Measurements from ENCODE around the gene TC2N.
"Not testable (repeated sequence)": the region's sequence is repeated elsewhere in the genome, so short reads cannot be mapped to it uniquely, and the experiment has no call there.

TC2N gene

DNA sequence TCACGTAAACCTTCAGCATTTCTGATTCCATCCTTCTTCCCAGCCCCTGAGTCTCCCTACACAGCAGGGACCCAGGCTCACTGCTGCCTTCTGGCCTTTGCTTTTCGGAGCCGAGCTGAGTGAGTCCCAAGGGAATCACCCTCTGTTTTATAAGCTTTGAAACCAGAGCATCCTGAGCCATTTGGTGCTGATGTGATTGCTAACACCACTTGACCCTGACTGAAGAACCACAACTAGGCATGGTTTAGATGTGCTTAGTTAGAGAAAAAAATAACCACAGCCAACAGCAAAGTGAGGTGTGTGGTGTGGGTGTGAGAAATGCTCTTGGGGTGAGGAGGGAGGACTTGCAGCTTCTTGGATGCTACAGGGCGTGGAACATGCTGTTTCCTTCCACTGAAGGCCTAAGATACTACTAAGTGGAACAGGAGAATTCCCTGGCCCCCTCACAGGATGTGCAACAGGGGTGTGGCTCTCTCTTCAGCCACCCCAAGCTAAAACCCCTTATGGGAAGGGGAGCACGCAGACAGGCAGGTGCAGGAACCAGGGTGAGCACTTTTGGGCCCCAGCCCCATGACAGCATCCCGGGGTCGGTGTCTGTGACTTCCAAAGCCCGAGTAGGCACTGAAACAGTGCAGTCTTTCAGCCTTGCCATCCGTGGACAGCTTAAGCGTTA, at the start of gene TC2N:
Gene TC2N, minus strand, starts transcription at position 221 of the 673 bp plus-strand sequence. CDS start 53,767 bp downstream, outside the sequence.
- in situ Hi-C loops (cut with MboI; ENCODE audit: low sequenced_read_pairs), result no loop called here

DNA sequence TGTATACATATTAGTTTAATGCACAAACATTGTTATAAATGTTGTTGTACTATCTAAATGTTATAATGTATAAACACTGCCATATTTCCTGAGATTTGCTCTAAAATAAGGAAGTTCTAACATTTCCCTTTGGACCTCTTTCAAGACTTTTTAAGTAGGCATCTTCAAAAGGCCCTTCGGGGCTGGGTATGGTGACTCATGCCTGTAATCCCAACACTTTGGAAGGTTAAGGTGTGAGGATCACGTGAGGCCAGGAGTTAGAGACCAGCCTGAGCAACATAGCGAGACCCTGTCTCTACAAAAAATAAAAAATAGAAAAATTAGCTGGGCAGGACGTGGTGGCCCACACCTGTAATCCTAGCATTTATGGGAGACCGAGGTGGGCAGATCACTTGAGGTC, 44.7 kb upstream of the TC2N start:
- in situ Hi-C loops (cut with MboI; ENCODE audit: low sequenced_read_pairs), result no loop called here

DNA sequence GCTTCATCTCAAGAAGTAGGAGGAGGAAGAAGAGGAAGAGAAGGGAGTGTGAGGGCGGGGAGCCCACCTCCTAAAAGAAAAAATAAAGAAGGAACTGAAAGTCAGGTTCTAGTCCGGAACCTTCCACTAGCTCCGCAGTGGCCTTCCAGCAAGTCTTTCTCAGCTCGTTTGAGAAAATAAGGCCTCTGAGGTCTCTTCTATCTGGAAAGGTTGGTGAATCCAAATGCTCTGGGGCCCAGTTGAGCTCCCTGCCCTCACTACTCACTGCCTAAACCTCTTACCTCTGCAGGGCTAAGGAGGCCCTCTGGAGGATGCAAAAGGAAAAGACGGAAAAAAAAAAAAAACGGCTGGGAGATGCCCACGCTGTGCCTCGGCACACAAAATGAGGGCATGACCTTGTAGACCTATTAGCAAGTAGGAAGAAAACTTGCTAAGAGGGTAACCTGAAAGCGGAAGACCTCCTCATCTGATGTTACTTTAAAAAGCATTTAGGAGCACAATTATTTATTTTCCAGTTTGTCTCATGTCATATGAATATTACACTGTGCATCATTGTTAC, 44.2 kb upstream of the TC2N start:
- in situ Hi-C loops (cut with MboI; ENCODE audit: low sequenced_read_pairs), result no loop called here

- in situ Hi-C loops (cut with MboI; ENCODE audit: low sequenced_read_pairs), result no loop called here
Measured at GRCh38 chr14:91910196-91910595, 42.9 kb upstream of the TC2N start.

DNA sequence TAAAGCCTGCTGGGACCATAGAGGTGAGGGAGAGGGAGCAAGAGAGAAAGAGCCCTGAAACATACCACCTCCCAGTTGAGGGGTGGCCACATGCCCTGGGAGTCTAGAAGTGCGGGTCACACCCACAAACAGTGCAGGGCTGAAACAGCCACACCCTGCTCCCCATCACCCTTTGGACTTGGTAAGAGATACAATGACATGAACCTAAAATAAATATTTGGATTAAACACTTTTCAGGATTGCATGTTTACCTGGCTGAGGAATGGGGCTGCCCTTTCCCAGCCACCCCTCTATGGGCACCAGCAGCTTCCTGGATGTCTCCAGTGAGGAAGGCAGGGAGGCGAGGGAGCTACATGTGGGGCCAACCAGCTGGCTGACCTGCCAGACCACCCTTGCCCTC, 39.0 kb upstream of the TC2N start:
- in situ Hi-C loops (cut with MboI; ENCODE audit: low sequenced_read_pairs), result no loop called here

DNA sequence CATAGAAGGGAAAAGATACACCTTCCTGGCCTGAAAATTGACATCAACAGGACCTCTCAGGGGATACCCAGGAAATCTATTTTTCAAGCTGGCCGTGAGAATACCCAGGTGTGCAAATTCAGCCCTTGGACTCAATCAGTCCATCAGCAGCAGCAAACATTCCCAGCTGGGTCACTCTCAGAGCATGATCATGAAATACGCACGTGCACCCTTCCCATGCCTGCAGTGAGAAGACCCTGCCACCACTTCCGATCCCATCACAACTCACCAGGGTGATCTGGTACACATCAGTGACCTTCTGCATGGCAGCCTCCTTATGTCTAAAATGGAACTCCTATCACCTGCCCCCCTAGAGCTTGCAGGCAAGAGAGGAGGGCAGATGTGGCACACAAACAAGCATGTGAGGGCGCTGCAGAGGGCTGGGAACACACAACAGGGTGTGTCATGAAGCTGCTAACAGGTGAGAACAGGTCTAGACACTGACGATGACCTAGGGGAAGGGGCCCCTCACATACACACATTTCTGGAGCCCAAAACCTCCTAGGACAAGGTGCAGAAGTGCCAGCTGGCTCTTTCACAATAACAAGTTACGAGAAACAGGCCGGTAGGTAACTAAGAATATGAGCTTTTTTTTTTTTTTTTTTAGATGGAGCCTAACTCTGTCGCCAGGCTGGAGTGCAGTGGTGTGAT, 37.8 kb upstream of the TC2N start:
- in situ Hi-C loops (cut with MboI; ENCODE audit: low sequenced_read_pairs), result no loop called here

GRCh38 chr14:91904483-91904882, 37.1 kb upstream of the TC2N start:
- in situ Hi-C loops (cut with MboI; ENCODE audit: low sequenced_read_pairs), result no loop called here

GRCh38 chr14:91903070-91903469, 35.7 kb upstream of the TC2N start:
- in situ Hi-C loops (cut with MboI; ENCODE audit: low sequenced_read_pairs), result no loop called here

GRCh38 chr14:91902336-91902735, 35.0 kb upstream of the TC2N start:
- in situ Hi-C loops (cut with MboI; ENCODE audit: low sequenced_read_pairs), result no loop called here

- in situ Hi-C loops (cut with MboI; ENCODE audit: low sequenced_read_pairs), result no loop called here
Measured at GRCh38 chr14:91901449-91902226, 34.3 kb upstream of the TC2N start.

DNA sequence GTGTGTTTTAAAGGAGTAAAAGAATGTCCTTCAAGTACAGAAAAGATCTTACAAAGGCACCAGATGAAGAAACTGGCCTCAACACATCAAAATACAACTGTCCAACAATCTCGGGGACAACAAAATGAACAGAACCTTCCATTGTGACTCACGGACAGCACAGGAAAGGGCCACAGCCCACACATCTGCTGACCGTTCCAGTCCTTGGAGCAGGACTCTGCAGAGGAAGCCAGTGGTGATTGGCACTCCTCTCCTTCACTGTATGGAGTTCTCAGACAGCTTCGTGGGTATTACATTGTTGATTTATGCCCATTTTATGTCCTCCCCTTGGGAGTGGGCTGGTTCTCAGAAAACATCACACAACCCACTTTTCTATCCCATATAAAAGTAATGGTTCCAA, 32.5 kb upstream of the TC2N start:
- in situ Hi-C loops (cut with MboI; ENCODE audit: low sequenced_read_pairs), result no loop called here

- in situ Hi-C loops (cut with MboI; ENCODE audit: low sequenced_read_pairs), result no loop called here
Measured at GRCh38 chr14:91899213-91899612, 31.9 kb upstream of the TC2N start.

DNA sequence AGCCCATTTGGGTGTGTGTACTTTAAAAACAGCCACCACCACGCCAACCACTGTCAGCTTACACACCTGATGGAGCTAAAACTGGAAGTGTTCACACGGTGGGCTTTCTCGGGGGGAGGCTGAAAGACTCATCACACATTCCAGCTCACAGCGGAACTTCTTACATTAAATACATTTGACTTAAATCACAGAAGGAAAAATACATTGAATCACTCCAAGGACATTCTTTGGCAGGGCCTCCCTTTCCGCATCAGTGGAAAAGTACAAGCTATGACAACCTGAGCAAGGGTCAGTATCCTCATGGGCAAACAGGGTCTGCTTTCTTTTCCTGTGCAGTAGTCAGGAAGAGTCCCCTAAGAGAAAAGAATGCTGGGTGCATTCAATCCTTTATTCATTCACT, 31.0 kb upstream of the TC2N start:
- in situ Hi-C loops (cut with MboI; ENCODE audit: low sequenced_read_pairs), result no loop called here

- in situ Hi-C loops (cut with MboI; ENCODE audit: low sequenced_read_pairs), result not testable (repeated sequence)
Measured at GRCh38 chr14:91897716-91898115, 30.4 kb upstream of the TC2N start.

GRCh38 chr14:91897106-91897701, 29.9 kb upstream of the TC2N start:
- in situ Hi-C loops (cut with MboI; ENCODE audit: low sequenced_read_pairs), result no loop called here

GRCh38 chr14:91896419-91896818, 29.1 kb upstream of the TC2N start:
- in situ Hi-C loops (cut with MboI; ENCODE audit: low sequenced_read_pairs), result no loop called here

DNA sequence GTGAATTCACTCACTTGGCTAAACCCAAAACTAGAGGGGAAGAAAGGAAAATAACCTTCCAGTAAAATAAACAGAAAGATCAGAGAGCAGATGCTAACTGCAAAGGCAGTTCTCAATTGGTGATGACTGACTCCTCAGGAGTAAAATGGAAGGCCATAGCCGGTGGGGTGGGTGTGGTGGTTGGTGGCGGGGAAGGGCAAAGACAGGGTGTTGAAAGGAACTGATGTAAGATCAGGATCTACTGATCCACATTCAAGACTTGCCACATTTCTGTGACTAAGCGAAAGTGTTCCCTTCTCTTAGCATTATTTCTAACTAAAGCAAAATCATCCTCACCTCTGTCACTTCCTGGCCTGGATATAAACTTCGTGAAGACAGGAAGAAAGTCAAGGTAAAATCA, 26.3 kb upstream of the TC2N start:
- in situ Hi-C loops (cut with MboI; ENCODE audit: low sequenced_read_pairs), result no loop called here

DNA sequence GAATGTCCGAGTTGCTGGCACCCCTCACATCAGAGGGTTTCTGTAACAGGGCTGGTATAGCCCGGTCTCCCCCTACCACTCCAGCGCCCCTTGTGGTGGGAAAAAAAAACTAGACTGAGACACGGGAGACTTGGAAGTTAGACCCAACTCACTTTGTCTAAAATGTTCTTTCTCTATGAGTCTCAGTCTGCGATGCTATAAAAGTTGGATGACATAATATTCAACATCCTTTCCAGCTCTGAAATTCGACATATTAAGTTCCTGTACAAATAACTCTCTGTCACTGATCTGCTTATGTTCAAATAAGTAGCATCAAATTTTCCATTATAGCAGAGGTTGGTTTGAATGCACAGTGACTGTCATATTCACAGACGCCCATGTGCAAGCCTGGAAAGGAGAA, 25.7 kb upstream of the TC2N start:
- in situ Hi-C loops (cut with MboI; ENCODE audit: low sequenced_read_pairs), result no loop called here

- in situ Hi-C loops (cut with MboI; ENCODE audit: low sequenced_read_pairs), result no loop called here
Measured at GRCh38 chr14:91891721-91892220, 24.4 kb upstream of the TC2N start.

GRCh38 chr14:91891101-91891500, 23.8 kb upstream of the TC2N start:
- in situ Hi-C loops (cut with MboI; ENCODE audit: low sequenced_read_pairs), result no loop called here

DNA sequence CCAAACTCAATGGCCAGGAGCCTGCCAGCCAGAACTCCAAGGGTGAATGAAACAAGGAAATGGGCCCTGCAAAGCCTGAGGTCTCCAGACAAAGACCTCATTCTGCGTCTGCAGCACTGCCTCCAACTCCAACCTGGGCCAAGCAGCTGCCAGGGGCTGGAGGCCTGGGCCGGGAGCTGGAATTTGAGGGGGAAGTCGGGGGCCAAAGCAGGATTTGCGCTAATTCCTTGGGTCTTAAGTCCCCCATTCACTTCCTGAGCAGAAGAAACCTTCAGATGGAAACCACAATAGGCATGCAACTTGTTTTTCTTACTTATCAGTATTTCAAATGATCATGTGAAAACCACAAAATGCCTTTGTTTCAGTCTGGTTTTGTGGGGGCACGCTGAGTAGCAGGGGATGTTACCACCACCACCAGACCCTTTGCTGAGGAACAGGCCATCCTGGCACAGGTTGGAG, 23.0 kb upstream of the TC2N start:
- in situ Hi-C loops (cut with MboI; ENCODE audit: low sequenced_read_pairs), result no loop called here
